ENCODE data around the gene TGIF1. TPM values are rescaled to one million over a fixed set of nuclear protein-coding genes. Genes with fewer than 3 reads are reported as not detected.

TGIF1 gene
- total and polyA plus RNA-seq, 4 experiments from 2014 or later: 69.6 to 95.1 (median 87.9) TPM

GRCh38 chr18:3479978-3480509 is 30.1 kb downstream of the TGIF1 start:
- DNase-seq: no peak
- Histone ChIP-seq H3K4me1 (ENCODE audit: insufficient read depth, low read length) (no peaks in the 10 kb centered on the region), H3K27me3 (ENCODE audit: insufficient read depth, low read length) (no peaks in the 10 kb centered on the region), H3K4me3 (ENCODE audit: low read length in 2 of 2) (no peak overlapping the region), H3K27ac (ENCODE audit: low read depth, low read length) (no peak overlapping the region), H3K36me3 (ENCODE audit: insufficient read depth, low read length) (no peaks in the 10 kb centered on the region), H3K9me3 (ENCODE audit: control insufficient read depth in 1 of 2, low read length in 2 of 2) (no peaks in the 10 kb centered on the region)
- Mint-ChIP-seq H3K27ac (peak overlapping the region in 1 of 7 donors; percentile 47), H3K27me3 (peaks cover 0 to 2% of the 10 kb centered on the region in 2 donors), H3K36me3 (no peaks in the 10 kb centered on the region), H3K9me3 (no peaks in the 10 kb centered on the region), H3K4me1 (no peaks in the 10 kb centered on the region), H3K4me3 (no peak overlapping the region)
- ChIA-PET POLR2A (ENCODE audit: partially characterized antibody) (no interaction called here), CTCF (ENCODE audit: partially characterized antibody) (interaction anchor here (0.8 to 1.0 kb wide), 2 partner anchors 8 to 14 kb away, joined by 3 read pairs; no protein-coding TSS in a partner anchor)
- intact Hi-C loops (cut with micrococcal nuclease): no loop called here

- no peaks in the 10 kb centered on the region for H3K36me3 ChIP-seq (ENCODE audit: insufficient read depth, low read length)
- Mint-ChIP-seq H3K27ac (no peak overlapping the region), H3K4me1 (peaks cover 0 to 1% (median 0%) of the 10 kb centered on the region in 4 donors), H3K4me3 (no peak overlapping the region), H3K9me3 (no peaks in the 10 kb centered on the region), H3K27me3 (peaks cover 0 to 2% of the 10 kb centered on the region in 2 donors), H3K36me3 (no peaks in the 10 kb centered on the region)
- H3K27me3 ChIP-seq (ENCODE audit: insufficient read depth, low read length): no peaks in the 10 kb centered on the region
- H3K4me1 ChIP-seq (ENCODE audit: insufficient read depth, low read length): no peaks in the 10 kb centered on the region
- no peak overlapping the region for H3K4me3 ChIP-seq (ENCODE audit: low read length in 2 of 2)
- H3K27ac ChIP-seq (ENCODE audit: low read depth, low read length): no peak overlapping the region
- ChIA-PET POLR2A (ENCODE audit: partially characterized antibody) (interaction anchor here (1.2 to 1.5 kb wide), 2 partner anchors 28 to 33 kb away, joined by 3 read pairs; no protein-coding TSS in a partner anchor), CTCF (ENCODE audit: partially characterized antibody) (interaction anchor here (0.9 to 1.5 kb wide), 5 partner anchors 23 to 185 kb away, joined by 3 to 14 read pairs (median 3); no protein-coding TSS in a partner anchor)
- intact Hi-C loops (cut with micrococcal nuclease): no loop called here
- no peaks in the 10 kb centered on the region for H3K9me3 ChIP-seq (ENCODE audit: control insufficient read depth in 1 of 2, low read length in 2 of 2)
- no peak for DNase-seq
Measured at GRCh38 chr18:3480827-3481573, 31.0 kb downstream of the TGIF1 start.

GRCh38 chr18:3481696-3482210 is 31.8 kb downstream of the TGIF1 start:
- Histone ChIP-seq H3K36me3 (ENCODE audit: insufficient read depth, low read length) (no peaks in the 10 kb centered on the region), H3K4me3 (ENCODE audit: low read length in 2 of 2) (no peak overlapping the region), H3K27ac (ENCODE audit: low read depth, low read length) (no peak overlapping the region), H3K4me1 (ENCODE audit: insufficient read depth, low read length) (no peaks in the 10 kb centered on the region), H3K27me3 (ENCODE audit: insufficient read depth, low read length) (no peaks in the 10 kb centered on the region), H3K9me3 (ENCODE audit: control insufficient read depth in 1 of 2, low read length in 2 of 2) (no peaks in the 10 kb centered on the region)
- no peaks in the 10 kb centered on the region for H3K36me3 Mint-ChIP-seq
- CTCF ChIA-PET (ENCODE audit: partially characterized antibody): interaction anchor here (0.8 to 1.5 kb wide), 7 partner anchors 23 to 184 kb away, joined by 3 to 14 read pairs (median 3); no protein-coding TSS in a partner anchor
- no peaks in the 10 kb centered on the region for H3K9me3 Mint-ChIP-seq
- POLR2A ChIA-PET (ENCODE audit: partially characterized antibody): interaction anchor here (1.2 to 1.5 kb wide), 2 partner anchors 29 to 34 kb away, joined by 3 read pairs; no protein-coding TSS in a partner anchor
- intact Hi-C loops (cut with micrococcal nuclease): no loop called here
- H3K27ac Mint-ChIP-seq: no peak overlapping the region
- peaks cover 0 to 2% of the 10 kb centered on the region in 2 donors for H3K27me3 Mint-ChIP-seq
- H3K4me1 Mint-ChIP-seq: peaks cover 0 to 1% (median 0%) of the 10 kb centered on the region in 4 donors
- DNase-seq: peak in 3 of 5 donors; percentile 13 to 30 (median 19)
- H3K4me3 Mint-ChIP-seq: no peak overlapping the region

GRCh38 chr18:3482258-3482657 is 32.3 kb downstream of the TGIF1 start:
- H3K27ac ChIP-seq (ENCODE audit: low read depth, low read length): no peak overlapping the region
- Mint-ChIP-seq H3K27ac (no peak overlapping the region), H3K36me3 (no peaks in the 10 kb centered on the region), H3K4me3 (no peak overlapping the region), H3K4me1 (peaks cover 0 to 1% (median 0%) of the 10 kb centered on the region in 4 donors), H3K9me3 (no peaks in the 10 kb centered on the region), H3K27me3 (peaks cover 0 to 2% of the 10 kb centered on the region in 2 donors)
- no peak for DNase-seq
- H3K4me1 ChIP-seq (ENCODE audit: insufficient read depth, low read length): no peaks in the 10 kb centered on the region
- H3K9me3 ChIP-seq (ENCODE audit: control insufficient read depth in 1 of 2, low read length in 2 of 2): no peaks in the 10 kb centered on the region
- no peaks in the 10 kb centered on the region for H3K36me3 ChIP-seq (ENCODE audit: insufficient read depth, low read length)
- H3K27me3 ChIP-seq (ENCODE audit: insufficient read depth, low read length): no peaks in the 10 kb centered on the region
- H3K4me3 ChIP-seq (ENCODE audit: low read length in 2 of 2): no peak overlapping the region
- intact Hi-C loops (cut with micrococcal nuclease): no loop called here
- ChIA-PET POLR2A (ENCODE audit: partially characterized antibody) (interaction anchor here (1.2 to 1.5 kb wide), 2 partner anchors 30 to 34 kb away, joined by 3 read pairs; no protein-coding TSS in a partner anchor), CTCF (ENCODE audit: partially characterized antibody) (interaction anchor here (0.8 to 1.5 kb wide), 6 partner anchors 24 to 183 kb away, joined by 3 to 14 read pairs (median 4); no protein-coding TSS in a partner anchor)

- no peak overlapping the region for H3K27ac Mint-ChIP-seq
- no peak overlapping the region for H3K4me3 ChIP-seq (ENCODE audit: low read length in 2 of 2)
- peaks cover 2 to 3% of the 10 kb centered on the region in 2 donors for H3K27me3 Mint-ChIP-seq
- no peak overlapping the region for H3K4me3 Mint-ChIP-seq
- no peaks in the 10 kb centered on the region for H3K27me3 ChIP-seq (ENCODE audit: insufficient read depth, low read length)
- H3K9me3 Mint-ChIP-seq: no peaks in the 10 kb centered on the region
- H3K4me1 Mint-ChIP-seq: peaks cover 0 to 1% (median 0%) of the 10 kb centered on the region in 4 donors
- no peak overlapping the region for H3K27ac ChIP-seq (ENCODE audit: low read depth, low read length)
- intact Hi-C loops (cut with micrococcal nuclease): no loop called here
- ChIA-PET CTCF (ENCODE audit: partially characterized antibody) (interaction anchor here (1.0 kb wide), 1 partner anchor 31 kb away, joined by 4 read pairs; no protein-coding TSS in a partner anchor), POLR2A (ENCODE audit: partially characterized antibody) (no interaction called here)
- no peaks in the 10 kb centered on the region for H3K9me3 ChIP-seq (ENCODE audit: control insufficient read depth in 1 of 2, low read length in 2 of 2)
- H3K36me3 ChIP-seq (ENCODE audit: insufficient read depth, low read length): no peaks in the 10 kb centered on the region
- no peaks in the 10 kb centered on the region for H3K4me1 ChIP-seq (ENCODE audit: insufficient read depth, low read length)
- H3K36me3 Mint-ChIP-seq: no peaks in the 10 kb centered on the region
- no peak for DNase-seq
Measured at GRCh38 chr18:3485153-3486149, 35.5 kb downstream of the TGIF1 start.

GRCh38 chr18:3486512-3486911 is 36.5 kb downstream of the TGIF1 start:
- Mint-ChIP-seq H3K4me1 (peaks cover 0 to 1% (median 0%) of the 10 kb centered on the region in 4 donors), H3K27me3 (peaks cover 2 to 3% of the 10 kb centered on the region in 2 donors), H3K9me3 (no peaks in the 10 kb centered on the region), H3K27ac (no peak overlapping the region), H3K4me3 (no peak overlapping the region), H3K36me3 (no peaks in the 10 kb centered on the region)
- intact Hi-C loops (cut with micrococcal nuclease): no loop called here
- DNase-seq: no peak
- Histone ChIP-seq H3K4me3 (ENCODE audit: low read length in 2 of 2) (no peak overlapping the region), H3K27me3 (ENCODE audit: insufficient read depth, low read length) (no peaks in the 10 kb centered on the region), H3K27ac (ENCODE audit: low read depth, low read length) (no peak overlapping the region), H3K9me3 (ENCODE audit: control insufficient read depth in 1 of 2, low read length in 2 of 2) (no peaks in the 10 kb centered on the region), H3K4me1 (ENCODE audit: insufficient read depth, low read length) (no peaks in the 10 kb centered on the region), H3K36me3 (ENCODE audit: insufficient read depth, low read length) (no peaks in the 10 kb centered on the region)
- POLR2A ChIA-PET (ENCODE audit: partially characterized antibody): no interaction called here
- CTCF ChIA-PET (ENCODE audit: partially characterized antibody): interaction anchor here (1.0 kb wide), 1 partner anchor 32 kb away, joined by 4 read pairs; no protein-coding TSS in a partner anchor
